HEK293T (cell line): ENCODE data around the gene FRYL.
"Not testable (repeated sequence)": the region's sequence is repeated elsewhere in the genome, so short reads cannot be mapped to it uniquely, and the experiment has no call there.

ENCODE experiments used
- BHLHE40 ChIP-seq: fragments of 450-650 bp; IDR thresholded peaks from 2 replicates; pipeline ENCODE4 v1.6.1; 2016; ENCODE audit warnings: mild to moderate bottlenecking, moderate library complexity, borderline replicate concordance
- FOXM1 ChIP-seq: fragments of 450-650 bp; IDR thresholded peaks from 2 replicates; pipeline ENCODE4 v1.6.1; 2017; ENCODE audit warnings: mild to moderate bottlenecking, borderline replicate concordance
- NFRKB ChIP-seq: fragments of 450-650 bp; IDR thresholded peaks from 2 replicates; pipeline ENCODE4 v1.6.1; 2016; ENCODE audit warnings: mild to moderate bottlenecking, moderate library complexity
- SP1 ChIP-seq: fragments of 450-650 bp; IDR thresholded peaks from 2 replicates; pipeline ENCODE4 v1.6.1; 2017
- TARDBP ChIP-seq: fragments of 450-650 bp; IDR thresholded peaks from 2 replicates; pipeline ENCODE4 v1.6.1; 2016
- ZNF384 ChIP-seq: fragments of 450-650 bp; IDR thresholded peaks from 2 replicates; pipeline ENCODE4 v1.6.1; 2016

DNA sequence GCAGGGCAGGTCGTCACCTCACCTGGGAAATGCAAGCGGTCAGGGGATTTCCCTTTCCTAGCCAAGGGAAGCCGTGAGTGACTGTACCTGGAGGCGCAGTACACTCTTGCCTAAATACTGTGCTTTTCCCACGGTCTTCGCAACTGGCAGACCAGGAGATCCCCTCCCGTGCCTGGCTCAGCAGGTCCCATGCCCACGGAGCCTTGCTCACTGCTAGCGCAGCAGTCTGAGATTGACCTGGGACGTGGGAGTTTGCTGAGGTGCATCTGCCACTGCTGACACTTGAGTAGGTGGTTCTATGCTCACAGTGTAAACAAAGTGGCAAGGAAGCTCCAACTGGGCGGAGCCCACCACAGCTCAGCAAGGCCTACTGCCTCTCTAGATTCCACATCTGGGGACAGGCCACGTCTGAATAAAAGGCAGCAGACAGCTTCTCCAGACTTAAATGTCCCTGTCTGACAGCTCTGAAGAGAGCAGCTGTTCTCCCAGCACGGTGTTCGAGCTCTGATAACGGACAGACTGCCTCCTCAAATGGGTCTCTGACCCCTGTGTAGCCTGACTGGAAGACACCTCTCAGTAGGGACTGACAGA, 51.1 kb downstream of the FRYL start:
- not testable (repeated sequence) for TF ChIP-seq TARDBP, SP1, FOXM1, ZNF384, BHLHE40, NFRKB
